ENCODE data around the gene HS6ST3.

HS6ST3 gene

GRCh38 chr13:96274046-96274445 is 184.1 kb downstream of the HS6ST3 start:
- DNase-seq (ENCODE audit: low spot score), result no peak
- in situ Hi-C loops (cut with MboI; ENCODE audit: low sequenced_read_pairs, unreplicated experiment), result no loop called here
- TF ChIP-seq CTCF (IDR thresholded peaks at IDR 0.05; ENCODE audit: borderline replicate concordance, control extremely low read depth, extremely low read depth, insufficient read depth, missing control alignments), result no peak

DNA sequence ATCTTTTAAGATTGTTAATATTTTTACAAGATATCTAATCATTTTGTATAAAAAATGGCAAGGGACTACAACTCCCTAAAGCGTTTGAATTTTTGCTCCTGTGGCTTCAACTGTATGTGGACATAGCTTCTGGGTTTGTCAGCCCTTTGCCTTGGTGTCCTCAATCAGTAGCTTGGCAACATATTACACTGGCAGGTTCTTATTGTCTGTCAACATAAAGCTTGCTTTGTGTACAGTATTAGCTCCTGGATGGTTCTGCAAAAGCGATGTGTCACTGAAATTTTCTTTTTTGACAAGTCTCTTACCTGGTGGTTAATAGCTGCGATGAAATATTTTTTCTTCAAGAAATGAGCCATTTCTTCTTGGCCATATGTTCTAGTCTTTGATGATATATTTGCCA is 190.0 kb downstream of the HS6ST3 start:
- no peak for TF ChIP-seq CTCF (IDR thresholded peaks at IDR 0.05; ENCODE audit: borderline replicate concordance, control extremely low read depth, extremely low read depth, insufficient read depth, missing control alignments)
- in situ Hi-C loops (cut with MboI; ENCODE audit: low sequenced_read_pairs, unreplicated experiment), result no loop called here
- DNase-seq (ENCODE audit: low spot score), result no peak

- no peak for DNase-seq (ENCODE audit: low spot score)
- TF ChIP-seq CTCF (IDR thresholded peaks at IDR 0.05; ENCODE audit: borderline replicate concordance, control extremely low read depth, extremely low read depth, insufficient read depth, missing control alignments), result no peak
- in situ Hi-C loops (cut with MboI; ENCODE audit: low sequenced_read_pairs, unreplicated experiment), result no loop called here
These were observed 195.1 kb downstream of the HS6ST3 start for GRCh38 chr13:96284971-96285370.

DNA sequence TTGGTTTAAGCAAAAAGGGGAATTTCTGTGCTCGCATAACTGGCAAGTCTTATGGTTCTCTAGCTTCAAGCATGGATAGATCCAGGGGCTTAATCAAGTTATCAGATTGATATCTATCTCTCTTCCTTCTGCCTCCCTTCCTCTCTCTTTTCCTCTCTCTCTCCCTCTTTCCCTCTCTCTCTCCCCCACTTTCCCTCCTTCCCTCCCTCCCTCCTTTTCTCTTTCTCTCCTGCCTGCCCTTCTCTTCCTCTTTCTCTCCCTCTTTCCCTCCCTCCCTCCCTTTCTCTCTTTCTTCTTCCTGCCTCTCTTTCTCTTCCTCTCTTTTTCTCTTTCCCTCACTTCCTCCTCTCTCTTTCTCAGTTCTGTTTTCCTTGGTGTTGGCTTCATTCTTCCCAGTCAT is 195.8 kb downstream of the HS6ST3 start:
- no peak for TF ChIP-seq CTCF (IDR thresholded peaks at IDR 0.05; ENCODE audit: borderline replicate concordance, control extremely low read depth, extremely low read depth, insufficient read depth, missing control alignments)
- in situ Hi-C loops (cut with MboI; ENCODE audit: low sequenced_read_pairs, unreplicated experiment), result no loop called here
- DNase-seq (ENCODE audit: low spot score), result no peak

GRCh38 chr13:96294930-96295881 is 205.3 kb downstream of the HS6ST3 start:
- DNase-seq (ENCODE audit: low spot score), result no peak
- in situ Hi-C loops (cut with MboI; ENCODE audit: low sequenced_read_pairs, unreplicated experiment), result no loop called here
- no peak for TF ChIP-seq CTCF (IDR thresholded peaks at IDR 0.05; ENCODE audit: borderline replicate concordance, control extremely low read depth, extremely low read depth, insufficient read depth, missing control alignments)

DNA sequence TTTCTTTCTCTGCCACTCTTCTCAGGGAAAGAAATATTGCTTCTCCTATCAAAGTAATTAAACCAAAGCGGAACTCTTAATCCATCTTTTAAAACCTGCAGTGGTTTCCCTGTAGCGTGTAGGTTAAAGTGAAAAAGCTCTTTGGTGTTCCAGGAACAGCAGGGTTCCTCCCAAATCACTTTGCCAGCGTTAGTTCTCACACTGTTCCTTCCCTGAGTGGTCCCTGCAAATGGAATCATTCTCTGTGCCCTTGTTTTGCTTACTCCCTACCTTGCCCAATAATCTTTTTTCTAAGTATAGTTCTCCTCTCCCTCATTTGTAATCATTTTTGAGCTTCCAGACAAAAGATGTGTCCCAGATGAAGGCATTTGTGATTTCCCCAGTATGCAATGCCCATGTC is 207.5 kb downstream of the HS6ST3 start:
- DNase-seq (ENCODE audit: low spot score), result no peak
- in situ Hi-C loops (cut with MboI; ENCODE audit: low sequenced_read_pairs, unreplicated experiment), result no loop called here
- no peak for TF ChIP-seq CTCF (IDR thresholded peaks at IDR 0.05; ENCODE audit: borderline replicate concordance, control extremely low read depth, extremely low read depth, insufficient read depth, missing control alignments)
